ENCODE measurements around the gene CHPF2.

Gene CHPF2

GRCh38 chr7:151205730-151206129 lies 26.6 kb upstream of the CHPF2 start:
- H3K4me3 ChIP-seq (ENCODE audit: control insufficient read depth, low read depth, low read length) = no peak overlapping the region
- no peak for TF ChIP-seq CTCF (IDR thresholded peaks at IDR 0.05; ENCODE audit: control insufficient read depth, insufficient read depth, low read depth, low read length, missing control alignments)
- DNase-seq (ENCODE audit: low read depth) = no peak

GRCh38 chr7:151206914-151207313 lies 25.4 kb upstream of the CHPF2 start:
- TF ChIP-seq CTCF (IDR thresholded peaks at IDR 0.05; ENCODE audit: control insufficient read depth, insufficient read depth, low read depth, low read length, missing control alignments) = no peak
- DNase-seq (ENCODE audit: low read depth) = no peak
- no peak overlapping the region for H3K4me3 ChIP-seq (ENCODE audit: control insufficient read depth, low read depth, low read length)

GRCh38 chr7:151207315-151207714 lies 25.0 kb upstream of the CHPF2 start:
- DNase-seq (ENCODE audit: low read depth) = no peak
- H3K4me3 ChIP-seq (ENCODE audit: control insufficient read depth, low read depth, low read length) = no peak overlapping the region
- no peak for TF ChIP-seq CTCF (IDR thresholded peaks at IDR 0.05; ENCODE audit: control insufficient read depth, insufficient read depth, low read depth, low read length, missing control alignments)

- DNase-seq (ENCODE audit: low read depth) = no peak
- H3K4me3 ChIP-seq (ENCODE audit: control insufficient read depth, low read depth, low read length) = no peak overlapping the region
- TF ChIP-seq CTCF (IDR thresholded peaks at IDR 0.05; ENCODE audit: control insufficient read depth, insufficient read depth, low read depth, low read length, missing control alignments) = no peak
These were observed 24.5 kb upstream of the CHPF2 start for GRCh38 chr7:151207804-151208203.

GRCh38 chr7:151208253-151208862 lies 23.9 kb upstream of the CHPF2 start:
- H3K4me3 ChIP-seq (ENCODE audit: control insufficient read depth, low read depth, low read length) = no peak overlapping the region
- TF ChIP-seq CTCF (IDR thresholded peaks at IDR 0.05; ENCODE audit: control insufficient read depth, insufficient read depth, low read depth, low read length, missing control alignments) = no peak
- no peak for DNase-seq (ENCODE audit: low read depth)

GRCh38 chr7:151209588-151209987 lies 22.7 kb upstream of the CHPF2 start:
- H3K4me3 ChIP-seq (ENCODE audit: control insufficient read depth, low read depth, low read length) = no peak overlapping the region
- no peak for DNase-seq (ENCODE audit: low read depth)
- TF ChIP-seq CTCF (IDR thresholded peaks at IDR 0.05; ENCODE audit: control insufficient read depth, insufficient read depth, low read depth, low read length, missing control alignments) = no peak
